Mammary epithelial cell (primary cell): Measurements from ENCODE around the gene RAC2.
"Not testable (repeated sequence)": the region's sequence is repeated elsewhere in the genome, so short reads cannot be mapped to it uniquely, and the experiment has no call there.

ENCODE experiments used
- EZH2 ChIP-seq: IDR thresholded peaks from 2 replicates; pipeline ENCODE4 v1.6.1; 2012; ENCODE audit warnings: low read length, inconsistent platforms, borderline replicate concordance
- TF ChIP-seq, protein P1 (sequence below), 2 donors: IDR thresholded peaks in 1 of 2; conservative IDR thresholded peaks in 1 of 2; 2 replicates each; pipeline ENCODE4 v1.5.1; 2011 to 2012; ENCODE audit warnings: inconsistent platforms in 2 of 2, low read length in 2 of 2, mild to moderate bottlenecking in 2 of 2, control low read depth in 1 of 2, low read depth in 1 of 2; ENCODE audit not compliant: insufficient read depth in 1 of 2; ENCODE audit errors: extremely low read depth in 1 of 2

- TF ChIP-seq, protein P1, sequence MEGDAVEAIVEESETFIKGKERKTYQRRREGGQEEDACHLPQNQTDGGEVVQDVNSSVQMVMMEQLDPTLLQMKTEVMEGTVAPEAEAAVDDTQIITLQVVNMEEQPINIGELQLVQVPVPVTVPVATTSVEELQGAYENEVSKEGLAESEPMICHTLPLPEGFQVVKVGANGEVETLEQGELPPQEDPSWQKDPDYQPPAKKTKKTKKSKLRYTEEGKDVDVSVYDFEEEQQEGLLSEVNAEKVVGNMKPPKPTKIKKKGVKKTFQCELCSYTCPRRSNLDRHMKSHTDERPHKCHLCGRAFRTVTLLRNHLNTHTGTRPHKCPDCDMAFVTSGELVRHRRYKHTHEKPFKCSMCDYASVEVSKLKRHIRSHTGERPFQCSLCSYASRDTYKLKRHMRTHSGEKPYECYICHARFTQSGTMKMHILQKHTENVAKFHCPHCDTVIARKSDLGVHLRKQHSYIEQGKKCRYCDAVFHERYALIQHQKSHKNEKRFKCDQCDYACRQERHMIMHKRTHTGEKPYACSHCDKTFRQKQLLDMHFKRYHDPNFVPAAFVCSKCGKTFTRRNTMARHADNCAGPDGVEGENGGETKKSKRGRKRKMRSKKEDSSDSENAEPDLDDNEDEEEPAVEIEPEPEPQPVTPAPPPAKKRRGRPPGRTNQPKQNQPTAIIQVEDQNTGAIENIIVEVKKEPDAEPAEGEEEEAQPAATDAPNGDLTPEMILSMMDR (conservative IDR thresholded peaks at IDR 0.05 in 1 of 2, IDR thresholded peaks at IDR 0.05 in 1 of 2; ENCODE audit: extremely low read depth in 1 of 2, insufficient read depth in 1 of 2, low read depth in 1 of 2, low read length in 2 of 2): not testable (repeated sequence)
- not testable (repeated sequence) for TF ChIP-seq EZH2
Measured at GRCh38 chr22:37233371-37233750, 10.7 kb downstream of the RAC2 start.
